Measurements from ENCODE around the gene SP3. TPM values are rescaled to one million over a fixed set of nuclear protein-coding genes. Genes with fewer than 3 reads are reported as not detected.
A peak's percentile ranks its signal among the peaks of the same experiment; 100 is the strongest.

The SP3 gene
- total RNA-seq, 1 donor from 2014 or later: 125 TPM

- no peak for DNase-seq (ENCODE audit: low spot score)
Observed at GRCh38 chr2:173968551-173968950, 3.4 kb upstream of the SP3 start.

GRCh38 chr2:173966274-173967098, 1.3 kb upstream of the SP3 start:
- peak; percentile 20 for DNase-seq (ENCODE audit: low spot score)

GRCh38 chr2:173964565-173965371, 405 bp downstream of the SP3 start:
- peak; percentile 95 for DNase-seq (ENCODE audit: low spot score)

- DNase-seq (ENCODE audit: low spot score): peak; percentile 92
Observed at GRCh38 chr2:173963817-173964564, 1.2 kb downstream of the SP3 start.

GRCh38 chr2:173963323-173963816, 1.8 kb downstream of the SP3 start:
- peak; percentile 85 for DNase-seq (ENCODE audit: low spot score)

GRCh38 chr2:173962583-173963110, 2.5 kb downstream of the SP3 start:
- no peak for DNase-seq (ENCODE audit: low spot score)

- DNase-seq (ENCODE audit: low spot score): peak; percentile 42
Observed at GRCh38 chr2:173962031-173962430, 3.1 kb downstream of the SP3 start.

- DNase-seq (ENCODE audit: low spot score): no peak
Observed at GRCh38 chr2:173961346-173961705, 3.8 kb downstream of the SP3 start.

- DNase-seq (ENCODE audit: low spot score): no peak
Observed at GRCh38 chr2:173959909-173960308, 5.3 kb downstream of the SP3 start.

GRCh38 chr2:173959358-173959884, 5.8 kb downstream of the SP3 start:
- no peak for DNase-seq (ENCODE audit: low spot score)

- DNase-seq (ENCODE audit: low spot score): no peak
Observed at GRCh38 chr2:173958198-173958846, 6.9 kb downstream of the SP3 start.

- DNase-seq (ENCODE audit: low spot score): peak; percentile 91
Observed at GRCh38 chr2:173957517-173957916, 7.7 kb downstream of the SP3 start.

GRCh38 chr2:173956454-173956853, 8.7 kb downstream of the SP3 start:
- no peak for DNase-seq (ENCODE audit: low spot score)

GRCh38 chr2:173955867-173956266, 9.3 kb downstream of the SP3 start:
- DNase-seq (ENCODE audit: low spot score): no peak

GRCh38 chr2:173955004-173955403, 10.2 kb downstream of the SP3 start:
- no peak for DNase-seq (ENCODE audit: low spot score)

GRCh38 chr2:173953047-173953424, 12.1 kb downstream of the SP3 start:
- no peak for DNase-seq (ENCODE audit: low spot score)

GRCh38 chr2:173952267-173953046, 12.7 kb downstream of the SP3 start:
- DNase-seq (ENCODE audit: low spot score): no peak

- DNase-seq (ENCODE audit: low spot score): no peak
Observed at GRCh38 chr2:173948842-173949241, 16.3 kb downstream of the SP3 start.

GRCh38 chr2:173948198-173948597, 17.0 kb downstream of the SP3 start:
- no peak for DNase-seq (ENCODE audit: low spot score)

GRCh38 chr2:173947131-173947530, 18.0 kb downstream of the SP3 start:
- no peak for DNase-seq (ENCODE audit: low spot score)
